GM21423 (cell line): ENCODE results near the gene GRM8.
"Not testable (repeated sequence)": the region's sequence is repeated elsewhere in the genome, so short reads cannot be mapped to it uniquely, and the experiment has no call there.

Experiments
- ATAC-seq: cut with Tn5 transposase; IDR thresholded peaks from one replicate; pipeline ENCODE4 v1.9.1; 2021; ENCODE audit warnings: mild to moderate bottlenecking, moderate library complexity; ENCODE audit not compliant: unreplicated experiment

The GRM8 gene

GRCh38 chr7:126937171-126937570 lies 315.6 kb downstream of the GRM8 start:
- no peak for ATAC-seq

DNA sequence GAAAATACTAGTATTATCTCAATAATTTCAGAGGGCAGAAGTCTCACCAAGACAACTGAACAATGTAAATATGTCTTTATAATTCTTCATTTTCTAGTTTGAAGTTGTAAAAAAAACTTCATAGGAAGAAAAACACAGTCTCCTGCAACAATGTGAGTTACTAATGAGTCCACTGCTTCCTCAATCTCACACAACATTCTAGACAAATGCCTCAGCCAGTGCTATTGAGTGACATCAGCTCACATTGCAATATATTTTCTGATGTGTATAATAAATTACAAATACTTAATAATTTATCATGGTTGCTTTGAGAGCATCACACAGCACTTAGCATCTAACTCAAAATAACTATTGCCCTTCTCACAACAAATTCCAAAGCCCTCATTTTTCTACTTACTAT lies 321.2 kb downstream of the GRM8 start:
- no peak for ATAC-seq

- ATAC-seq = no peak
These were observed 322.6 kb downstream of the GRM8 start for GRCh38 chr7:126930166-126930565.

DNA sequence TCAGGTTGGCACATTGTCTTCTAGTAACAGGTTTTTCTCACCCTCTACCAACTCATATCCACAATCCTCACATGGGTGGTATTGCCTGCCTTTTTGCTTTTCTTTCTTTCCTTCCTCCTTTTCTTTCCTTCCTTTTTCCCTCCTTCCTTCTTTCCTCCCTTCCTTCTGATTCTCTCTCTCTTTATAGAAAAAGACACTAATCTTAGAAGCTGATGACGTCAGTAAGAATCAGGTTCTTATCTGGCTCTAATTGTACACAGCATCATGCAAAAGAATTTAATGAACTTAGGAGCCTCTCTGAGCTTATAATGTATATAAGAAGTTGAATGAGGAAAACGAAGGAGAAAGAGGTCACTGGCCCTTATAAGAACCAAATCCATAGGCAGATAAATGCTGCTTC lies 328.3 kb downstream of the GRM8 start:
- no peak for ATAC-seq

DNA sequence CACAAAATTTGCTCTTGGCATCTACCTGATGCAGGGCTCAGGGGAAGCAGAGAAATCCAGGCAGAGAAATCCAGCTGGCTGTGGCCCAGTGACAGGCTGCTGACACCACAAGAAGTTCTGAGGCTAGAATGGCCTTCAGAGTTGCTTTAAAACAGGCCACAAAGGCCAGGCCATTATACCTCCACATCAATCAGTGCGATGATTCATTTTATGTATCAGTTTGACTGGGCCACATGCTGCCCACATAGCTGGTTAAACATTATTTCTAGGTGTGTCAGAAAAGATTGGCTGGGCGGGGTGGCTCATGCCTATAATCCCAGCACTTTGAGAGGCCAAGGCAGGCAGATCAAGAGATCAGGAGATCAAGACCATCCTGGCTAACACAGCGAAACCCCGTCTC lies 341.1 kb downstream of the GRM8 start:
- not testable (repeated sequence) for ATAC-seq

- ATAC-seq = not testable (repeated sequence)
These were observed 344.2 kb downstream of the GRM8 start for GRCh38 chr7:126908564-126908963.

DNA sequence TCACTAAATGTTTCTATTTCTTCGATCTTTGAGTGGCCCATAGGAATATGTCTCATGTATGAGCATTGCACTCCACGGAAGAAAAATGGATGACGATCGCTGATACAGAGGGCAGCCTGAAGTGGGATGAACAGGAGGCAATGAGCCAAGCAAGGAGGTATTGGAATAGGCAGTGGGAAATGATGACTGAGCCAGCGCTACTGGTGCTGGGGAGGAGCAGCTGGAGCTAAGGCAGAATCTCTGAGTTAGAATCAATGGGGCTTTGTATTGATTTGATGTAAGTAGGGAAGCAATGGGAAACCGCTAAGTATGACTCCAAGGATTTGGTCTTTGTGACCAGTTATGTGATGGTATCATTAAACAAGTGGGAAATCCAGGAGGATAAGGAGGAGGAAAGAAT lies 345.1 kb downstream of the GRM8 start:
- ATAC-seq = not testable (repeated sequence)

GRCh38 chr7:126905255-126905654 lies 347.5 kb downstream of the GRM8 start:
- not testable (repeated sequence) for ATAC-seq

- not testable (repeated sequence) for ATAC-seq
These were observed 351.5 kb downstream of the GRM8 start for GRCh38 chr7:126901041-126901765.

DNA sequence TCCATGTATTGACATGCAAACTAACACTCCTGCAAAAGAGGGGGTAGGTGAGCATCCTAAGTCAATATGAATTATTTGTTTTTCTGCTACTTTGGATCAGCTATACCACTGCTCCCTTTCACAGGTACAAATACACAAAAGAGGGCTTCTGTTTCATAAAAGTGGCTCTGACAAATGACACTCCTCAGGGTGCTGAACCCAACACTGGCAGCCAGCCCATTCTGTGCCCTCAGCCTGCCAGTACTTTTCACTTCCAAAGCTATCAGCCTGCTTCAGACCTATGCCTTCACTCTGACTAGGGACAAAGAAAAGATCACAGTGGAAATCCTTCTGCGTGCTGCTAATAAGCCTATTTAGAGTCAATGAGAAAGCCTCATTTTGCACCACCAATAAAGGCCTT lies 364.8 kb downstream of the GRM8 start:
- not testable (repeated sequence) for ATAC-seq

DNA sequence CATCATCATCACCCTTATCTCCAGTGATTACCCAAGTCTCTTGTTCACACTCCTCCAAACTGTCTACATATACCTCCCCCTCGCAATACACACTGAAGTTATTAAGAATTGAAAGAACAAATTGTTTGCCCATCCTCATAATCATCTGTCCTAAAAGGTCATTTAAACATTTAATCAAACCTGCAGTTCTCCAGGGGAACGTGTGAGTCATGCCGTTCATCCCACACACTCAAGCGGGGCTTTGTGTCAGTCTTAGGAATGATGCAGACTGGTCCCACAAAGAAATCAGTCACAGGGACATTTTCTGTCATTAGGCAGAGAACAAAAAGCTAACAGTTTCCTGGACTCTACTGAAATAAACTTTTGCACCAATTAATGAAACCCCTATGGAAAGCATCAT lies 365.2 kb downstream of the GRM8 start:
- not testable (repeated sequence) for ATAC-seq

- not testable (repeated sequence) for ATAC-seq
These were observed 370.0 kb downstream of the GRM8 start for GRCh38 chr7:126882730-126883129.

DNA sequence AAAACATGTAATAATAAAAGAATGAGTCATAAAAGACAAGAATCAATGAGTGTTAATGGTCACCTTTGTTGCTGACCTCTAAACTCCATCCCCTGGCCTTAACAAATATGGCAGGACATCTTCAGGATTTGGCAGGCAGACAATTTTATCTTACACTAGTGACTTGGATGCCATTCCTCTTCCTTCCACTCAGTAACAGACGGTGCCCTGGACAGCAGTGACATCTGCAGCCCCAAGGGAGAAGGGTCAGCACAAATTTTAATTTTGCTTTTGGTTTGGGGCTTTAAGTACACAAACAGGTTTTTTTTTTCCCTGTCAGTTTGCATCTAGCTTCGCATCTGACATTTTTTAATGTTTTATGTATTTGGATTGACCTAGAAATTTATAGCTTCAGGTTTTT lies 370.8 kb downstream of the GRM8 start:
- ATAC-seq = not testable (repeated sequence)

DNA sequence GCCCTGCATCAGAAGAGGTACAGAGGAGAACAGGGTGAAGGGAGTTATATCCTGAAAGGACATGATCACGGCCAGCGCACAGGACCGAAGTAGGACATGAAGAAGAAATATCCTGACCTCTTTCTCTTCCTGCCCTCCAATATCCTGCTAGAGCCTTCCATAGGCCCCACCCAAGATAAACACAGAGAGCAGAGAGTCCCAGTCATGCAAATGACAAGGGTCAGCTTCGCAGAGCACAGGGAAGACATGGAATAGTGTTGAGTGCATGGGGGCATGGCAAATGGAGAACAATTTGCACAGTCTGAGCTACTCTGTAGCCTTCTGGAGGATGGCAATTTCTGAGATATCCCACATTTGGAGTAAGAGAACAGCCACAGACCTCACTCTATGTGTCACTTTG lies 371.4 kb downstream of the GRM8 start:
- ATAC-seq = no peak

GRCh38 chr7:126876536-126876935 lies 376.2 kb downstream of the GRM8 start:
- ATAC-seq = not testable (repeated sequence)

DNA sequence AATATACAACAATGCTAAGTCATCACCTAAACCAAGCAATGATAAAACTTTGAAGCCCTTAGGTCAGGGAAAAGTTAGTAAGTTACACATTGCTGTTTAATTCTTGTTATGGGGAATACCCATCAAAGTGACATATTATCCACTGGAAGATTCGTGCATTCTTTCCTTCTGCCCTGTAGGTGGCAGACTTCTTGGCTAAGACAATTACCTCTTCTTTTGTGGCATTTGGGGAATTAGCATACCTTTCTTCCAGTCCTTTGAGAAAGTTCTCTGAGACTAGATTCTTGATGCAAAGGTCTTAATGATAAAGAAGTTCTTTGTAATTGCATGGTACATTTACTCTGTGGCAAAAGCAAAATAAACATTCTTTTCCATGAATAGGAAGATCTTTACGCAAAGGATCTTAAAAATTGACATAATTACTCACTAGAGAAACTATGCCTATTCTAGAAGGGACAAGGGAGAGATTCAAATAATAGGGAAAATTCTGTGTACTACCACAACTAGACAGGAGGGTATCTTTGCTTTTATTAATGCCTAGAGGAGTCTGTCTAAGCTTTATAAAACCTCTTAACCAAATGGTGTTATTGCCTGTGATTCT lies 395.9 kb downstream of the GRM8 start:
- peak; percentile 87 for ATAC-seq

DNA sequence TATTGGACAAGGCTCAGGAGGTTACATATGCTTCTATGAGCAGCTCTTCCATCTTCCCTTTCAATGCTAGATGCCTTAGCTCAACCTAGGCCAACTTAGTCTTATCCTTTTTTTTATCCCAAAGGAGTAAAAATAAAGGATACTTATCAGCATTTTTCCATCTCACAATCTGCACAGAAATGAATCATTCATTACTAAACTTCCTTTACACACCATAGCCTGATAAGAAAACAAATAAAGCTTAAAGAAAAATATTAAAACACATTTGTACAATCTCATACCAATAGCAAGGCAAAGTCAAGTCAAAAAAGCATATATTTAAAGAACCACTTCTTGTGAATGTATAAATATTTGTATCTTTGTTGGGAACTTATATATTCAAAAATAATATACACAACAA lies 407.4 kb downstream of the GRM8 start:
- ATAC-seq = no peak

- no peak for ATAC-seq
These were observed 408.9 kb downstream of the GRM8 start for GRCh38 chr7:126843883-126844282.

GRCh38 chr7:126843336-126843735 lies 409.4 kb downstream of the GRM8 start:
- ATAC-seq = no peak

GRCh38 chr7:126842451-126842850 lies 410.3 kb downstream of the GRM8 start:
- ATAC-seq = no peak

DNA sequence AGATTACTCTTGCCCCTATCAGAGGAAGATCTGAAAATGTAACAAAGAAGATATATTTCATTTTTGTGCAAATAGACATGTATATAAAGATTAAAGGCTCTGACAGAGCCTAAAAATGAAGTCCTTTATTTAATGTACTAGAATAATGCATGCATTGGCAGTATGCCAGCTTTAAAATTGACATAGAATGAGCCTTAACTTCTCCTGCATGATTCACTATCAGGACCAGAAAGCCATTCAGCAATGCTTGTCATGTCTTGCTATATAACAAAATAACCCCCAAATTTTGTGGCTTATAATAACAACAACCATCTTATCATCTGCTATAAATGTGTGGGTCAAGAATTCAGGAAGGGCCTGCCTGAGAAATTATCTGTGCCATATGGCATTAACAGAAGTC lies 411.9 kb downstream of the GRM8 start:
- ATAC-seq = no peak

- no peak for ATAC-seq
These were observed 413.1 kb downstream of the GRM8 start for GRCh38 chr7:126839624-126840023.

- ATAC-seq = no peak
These were observed 414.5 kb downstream of the GRM8 start for GRCh38 chr7:126838194-126838593.
